ENCODE results near the gene TEPSIN.

TEPSIN gene

GRCh38 chr17:81267390-81268067 is 28.7 kb upstream of the TEPSIN start:
- DNase-seq = no peak

GRCh38 chr17:81265576-81265975 is 26.7 kb upstream of the TEPSIN start:
- no peak for DNase-seq

GRCh38 chr17:81264640-81265039 is 25.8 kb upstream of the TEPSIN start:
- DNase-seq = no peak

GRCh38 chr17:81263371-81264181 is 24.7 kb upstream of the TEPSIN start:
- no peak for DNase-seq

GRCh38 chr17:81261582-81262336 is 22.9 kb upstream of the TEPSIN start:
- DNase-seq = no peak

GRCh38 chr17:81261096-81261495 is 22.2 kb upstream of the TEPSIN start:
- no peak for DNase-seq

- no peak for DNase-seq
Observed at GRCh38 chr17:81260641-81261040, 21.8 kb upstream of the TEPSIN start.

- no peak for DNase-seq
Observed at GRCh38 chr17:81260171-81260570, 21.3 kb upstream of the TEPSIN start.

GRCh38 chr17:81259058-81259605 is 20.3 kb upstream of the TEPSIN start:
- no peak for DNase-seq

GRCh38 chr17:81258292-81258691 is 19.4 kb upstream of the TEPSIN start:
- no peak for DNase-seq

GRCh38 chr17:81257533-81257932 is 18.7 kb upstream of the TEPSIN start:
- DNase-seq = no peak

GRCh38 chr17:81256616-81257015 is 17.8 kb upstream of the TEPSIN start:
- no peak for DNase-seq

- no peak for DNase-seq
Observed at GRCh38 chr17:81254955-81255717, 16.3 kb upstream of the TEPSIN start.

GRCh38 chr17:81253358-81254131 is 14.7 kb upstream of the TEPSIN start:
- DNase-seq = peak; percentile 61

- no peak for DNase-seq
Observed at GRCh38 chr17:81252987-81253329, 14.1 kb upstream of the TEPSIN start.

GRCh38 chr17:81252326-81252986 is 13.6 kb upstream of the TEPSIN start:
- no peak for DNase-seq

GRCh38 chr17:81251709-81252301 is 12.9 kb upstream of the TEPSIN start:
- no peak for DNase-seq

GRCh38 chr17:81251094-81251708 is 12.3 kb upstream of the TEPSIN start:
- no peak for DNase-seq

- no peak for DNase-seq
Observed at GRCh38 chr17:81250286-81251093, 11.6 kb upstream of the TEPSIN start.

Measured in activated naive CD4-positive, alpha-beta T cell treated with anti-CD3 and anti-CD28 coated beads, Interleukin-2, amount 50 U/mL, for 16 hours (primary cell).